PC-3 (cell line): ENCODE measurements around the gene ZCWPW2.

Source experiments
- EZH2 ChIP-seq: fragments of 300-600 bp; sonication (generic); IDR thresholded peaks from one replicate; pipeline ENCODE4 v1.6.1; 2017; ENCODE audit warnings: antibody characterized with exemption, mild to moderate bottlenecking, low read length; ENCODE audit not compliant: unreplicated experiment
- TF ChIP-seq, protein P1 (sequence below): fragments of 300-600 bp; sonication (generic); conservative IDR thresholded peaks from 2 replicates; pipeline ENCODE4 v1.5.1; 2017; ENCODE audit warnings: antibody characterized with exemption, low read depth, mild to moderate bottlenecking, low read length

DNA sequence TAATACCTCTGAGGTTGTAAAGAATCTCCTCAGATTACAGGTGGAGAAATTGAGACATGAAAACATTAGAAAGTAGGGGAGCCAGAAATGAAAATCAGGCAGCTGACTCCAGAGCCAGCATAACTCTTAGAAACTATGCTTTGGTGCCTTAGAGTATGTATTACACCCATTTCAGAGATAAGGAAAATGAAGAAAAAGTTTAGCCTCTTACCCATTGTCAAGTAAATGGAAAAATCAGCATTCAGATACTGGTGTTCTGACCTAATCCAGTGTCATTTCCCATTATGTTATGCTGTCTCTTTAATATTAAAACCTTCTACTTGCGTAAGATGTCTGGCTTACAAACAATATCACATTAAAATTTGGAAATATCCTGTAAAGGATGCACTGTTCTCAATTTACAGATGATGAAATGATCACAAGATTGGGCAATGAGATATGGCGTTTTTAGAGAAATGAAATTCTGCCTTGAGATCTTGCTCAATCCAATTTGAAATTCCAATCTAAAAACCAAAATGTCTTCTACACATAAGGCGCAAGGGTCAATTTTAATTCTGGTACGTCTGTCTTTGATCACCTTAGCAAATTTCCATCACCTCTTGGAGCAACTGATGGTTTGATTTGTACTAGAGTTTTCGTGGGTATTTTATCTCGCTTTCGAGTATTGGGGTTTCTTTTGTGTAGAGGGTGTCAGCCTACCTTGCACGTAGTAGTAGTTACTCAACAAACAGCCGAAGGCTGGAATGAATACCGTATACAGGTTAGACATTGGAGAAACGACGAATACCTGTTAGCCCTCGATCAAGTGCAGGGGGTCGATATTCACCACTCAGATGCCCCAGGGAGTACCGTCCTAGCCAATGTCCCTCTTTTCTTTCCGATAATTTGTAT is 902 bp upstream of the ZCWPW2 start:
- TF ChIP-seq, protein P1, sequence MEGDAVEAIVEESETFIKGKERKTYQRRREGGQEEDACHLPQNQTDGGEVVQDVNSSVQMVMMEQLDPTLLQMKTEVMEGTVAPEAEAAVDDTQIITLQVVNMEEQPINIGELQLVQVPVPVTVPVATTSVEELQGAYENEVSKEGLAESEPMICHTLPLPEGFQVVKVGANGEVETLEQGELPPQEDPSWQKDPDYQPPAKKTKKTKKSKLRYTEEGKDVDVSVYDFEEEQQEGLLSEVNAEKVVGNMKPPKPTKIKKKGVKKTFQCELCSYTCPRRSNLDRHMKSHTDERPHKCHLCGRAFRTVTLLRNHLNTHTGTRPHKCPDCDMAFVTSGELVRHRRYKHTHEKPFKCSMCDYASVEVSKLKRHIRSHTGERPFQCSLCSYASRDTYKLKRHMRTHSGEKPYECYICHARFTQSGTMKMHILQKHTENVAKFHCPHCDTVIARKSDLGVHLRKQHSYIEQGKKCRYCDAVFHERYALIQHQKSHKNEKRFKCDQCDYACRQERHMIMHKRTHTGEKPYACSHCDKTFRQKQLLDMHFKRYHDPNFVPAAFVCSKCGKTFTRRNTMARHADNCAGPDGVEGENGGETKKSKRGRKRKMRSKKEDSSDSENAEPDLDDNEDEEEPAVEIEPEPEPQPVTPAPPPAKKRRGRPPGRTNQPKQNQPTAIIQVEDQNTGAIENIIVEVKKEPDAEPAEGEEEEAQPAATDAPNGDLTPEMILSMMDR = no peak
- no peak for TF ChIP-seq EZH2
